GM19372 (cell line): Measurements from ENCODE around the gene SCNN1G.

Experiments
- ATAC-seq: cut with Tn5 transposase; IDR thresholded peaks from one replicate; pipeline ENCODE4 v1.9.1; 2021; ENCODE audit warnings: mild to moderate bottlenecking, low read depth, moderate library complexity; ENCODE audit not compliant: unreplicated experiment

SCNN1G gene

DNA sequence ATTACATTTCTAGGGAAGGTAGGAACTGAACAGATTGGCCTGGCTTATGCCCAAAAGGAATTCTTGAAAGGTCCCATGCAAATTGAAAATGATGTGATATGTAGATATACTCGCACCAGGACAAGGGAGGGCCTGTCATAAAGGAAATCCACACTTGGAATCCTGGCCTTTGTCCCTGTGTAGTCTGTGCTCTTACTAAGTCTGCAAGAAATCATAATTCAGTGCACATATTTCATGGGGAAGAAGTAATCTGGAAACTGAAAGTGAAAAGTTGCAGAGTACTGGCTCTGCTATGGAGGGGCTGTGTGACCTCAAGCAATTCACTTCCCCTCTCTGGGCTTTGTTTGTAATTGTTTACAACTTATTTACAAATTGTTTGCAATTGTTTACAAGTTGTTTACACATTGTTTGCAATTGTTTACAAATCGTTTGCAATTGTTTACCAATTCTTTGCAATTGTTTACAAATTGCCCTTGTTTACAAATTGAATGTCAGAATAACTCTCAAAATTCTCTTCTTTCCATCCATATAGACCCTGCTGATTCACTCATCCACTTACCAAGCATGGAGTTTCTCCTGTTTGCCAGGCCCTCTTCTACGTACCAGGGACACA, 12.9 kb downstream of the SCNN1G start:
- no peak for ATAC-seq

DNA sequence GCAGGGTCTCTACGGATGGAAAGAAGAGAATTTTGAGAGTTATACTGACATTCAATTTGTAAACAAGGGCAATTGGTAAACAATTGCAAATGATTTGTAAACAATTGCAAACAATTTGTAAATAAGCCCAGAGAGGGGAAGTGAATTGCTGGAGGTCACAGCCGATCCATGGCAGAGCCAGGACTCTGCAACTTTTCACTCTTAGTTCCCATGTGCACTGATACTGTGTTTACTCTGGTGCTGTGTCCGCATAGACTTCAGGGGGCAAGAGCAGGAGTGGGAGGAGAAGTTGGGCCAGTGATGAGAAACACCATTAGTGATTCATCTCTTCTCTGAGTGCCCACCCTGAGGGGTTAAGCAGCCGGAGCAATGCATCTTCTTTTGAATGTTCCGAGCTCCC, 14.0 kb downstream of the SCNN1G start:
- ATAC-seq = no peak

DNA sequence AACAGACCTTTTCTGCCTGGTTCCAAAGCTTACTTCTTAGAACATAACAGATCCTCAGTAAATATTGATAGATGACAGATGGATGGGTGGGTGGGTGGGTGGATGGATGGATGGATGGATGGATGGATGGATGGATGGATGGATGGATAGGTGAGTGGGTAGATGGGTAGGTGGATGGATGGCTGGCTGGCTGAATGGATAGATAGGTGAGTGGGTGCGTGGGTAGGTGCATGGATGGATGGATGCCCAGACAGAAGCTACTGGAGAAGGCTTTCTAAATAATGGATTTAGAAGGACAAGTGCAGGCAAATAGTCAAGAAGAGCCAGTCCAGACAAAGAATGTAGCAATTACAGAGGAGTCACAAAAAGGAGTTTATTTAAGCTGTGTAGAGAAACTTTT, 19.6 kb downstream of the SCNN1G start:
- no peak for ATAC-seq

DNA sequence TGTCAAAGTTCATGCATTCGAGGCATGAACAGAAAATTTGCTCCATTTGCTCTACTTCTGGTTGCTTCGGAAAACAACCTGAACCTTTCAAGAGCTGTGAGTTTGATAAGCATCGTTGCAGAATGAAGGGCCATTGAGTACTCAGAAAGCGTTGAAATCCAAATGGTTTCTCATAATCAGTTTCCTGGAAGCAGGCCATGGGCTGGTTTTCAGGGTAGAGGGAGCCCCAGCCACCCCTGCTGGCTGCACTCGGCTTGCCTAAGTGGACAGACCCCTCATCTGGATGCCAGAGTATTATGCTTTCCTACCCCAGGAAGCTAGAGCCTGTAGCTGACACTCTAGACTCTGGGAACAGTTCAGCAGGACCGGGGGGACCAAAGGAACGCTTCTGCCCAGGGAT, 24.4 kb downstream of the SCNN1G start:
- no peak for ATAC-seq

DNA sequence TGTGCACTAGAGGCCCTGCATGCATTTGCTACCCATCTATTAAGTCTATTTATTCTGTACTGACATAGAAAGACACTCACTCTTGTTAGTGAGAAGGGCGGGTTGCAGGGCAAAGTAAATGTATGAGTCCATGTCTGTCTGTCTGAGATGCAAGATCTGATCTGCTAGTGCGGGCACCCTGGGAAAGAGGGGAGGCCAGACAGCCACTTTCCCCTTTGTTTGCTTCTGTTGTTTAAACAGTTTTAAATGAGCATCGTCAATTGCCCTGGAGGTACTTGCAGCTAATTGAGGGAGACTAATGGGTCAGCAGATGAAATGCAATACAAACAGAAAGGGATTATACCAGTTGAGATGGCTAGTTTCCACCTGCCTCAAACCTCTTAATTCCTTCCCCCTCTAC, 24.9 kb downstream of the SCNN1G start:
- ATAC-seq = no peak

DNA sequence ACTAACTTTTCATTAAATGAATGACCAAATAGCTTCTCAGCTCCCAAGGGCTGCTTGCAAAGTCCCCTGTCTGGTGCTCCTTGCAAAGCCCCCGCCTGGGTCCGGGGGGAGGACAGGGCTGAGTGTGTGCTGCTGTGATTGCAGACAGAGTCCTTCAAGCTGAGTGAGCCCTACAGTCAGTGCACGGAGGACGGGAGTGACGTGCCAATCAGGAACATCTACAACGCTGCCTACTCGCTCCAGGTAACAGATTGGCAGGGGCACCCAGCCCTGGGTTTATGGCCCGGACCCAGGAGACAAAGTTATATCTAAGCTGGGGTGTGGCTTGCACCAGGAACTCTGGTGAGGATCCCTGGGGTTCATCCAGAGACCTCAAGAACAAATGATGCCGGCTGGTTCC, 27.1 kb downstream of the SCNN1G start:
- no peak for ATAC-seq

DNA sequence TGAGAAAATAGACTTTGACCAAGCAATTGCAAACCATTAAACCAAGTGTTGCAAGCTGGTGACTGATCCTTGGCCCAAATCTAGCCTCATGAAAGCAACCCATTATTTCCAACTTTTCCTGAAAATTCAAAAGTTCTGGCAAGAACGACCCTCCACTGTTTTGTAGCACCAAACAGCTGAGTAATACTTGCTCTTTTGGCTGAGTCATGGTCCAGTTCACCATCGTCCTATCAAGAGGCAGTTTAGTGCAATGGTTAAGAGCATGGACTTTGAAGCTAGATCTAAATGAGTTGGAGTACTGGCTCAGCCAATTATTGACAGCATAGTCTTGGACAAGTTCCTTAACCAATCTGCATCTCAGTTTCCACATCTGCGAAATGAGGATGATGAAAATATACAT, 31.3 kb downstream of the SCNN1G start:
- ATAC-seq = no peak

DNA sequence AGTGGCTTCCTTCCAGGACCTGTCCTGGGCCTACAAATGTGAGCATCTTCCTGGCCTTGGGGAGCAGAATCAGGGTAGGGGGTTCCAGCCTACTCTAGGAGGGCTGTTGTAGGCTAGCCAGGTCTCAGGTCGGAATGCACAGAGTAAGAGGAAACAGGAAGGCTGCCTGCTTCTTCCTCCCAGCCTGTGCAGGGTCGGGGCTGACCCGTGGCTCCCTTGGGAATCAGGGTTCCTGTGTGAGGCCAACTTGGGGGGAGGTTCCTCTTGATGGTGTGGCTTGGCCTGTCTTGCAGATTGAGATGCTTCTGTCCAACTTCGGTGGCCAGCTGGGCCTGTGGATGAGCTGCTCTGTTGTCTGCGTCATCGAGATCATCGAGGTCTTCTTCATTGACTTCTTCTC, 32.3 kb downstream of the SCNN1G start:
- no peak for ATAC-seq

DNA sequence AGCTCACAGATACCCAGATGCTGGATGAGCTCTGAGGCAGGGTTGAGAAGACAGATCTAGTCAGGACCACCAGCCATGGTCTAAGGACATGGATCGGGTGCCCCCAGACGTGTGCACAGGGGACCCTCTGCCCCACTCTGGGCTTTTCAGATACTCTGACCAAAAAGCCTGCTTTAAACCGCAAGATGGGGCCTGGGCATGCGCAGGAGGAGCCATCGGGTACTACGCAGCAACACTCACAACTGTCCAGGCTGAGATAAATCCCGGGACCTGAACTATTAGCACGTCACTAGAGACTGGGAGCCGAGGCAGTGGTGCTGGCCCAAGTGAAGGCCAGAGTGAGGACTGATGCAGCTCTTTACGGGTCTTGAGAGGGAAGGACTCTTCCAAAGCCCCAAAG, 32.9 kb downstream of the SCNN1G start:
- no peak for ATAC-seq

DNA sequence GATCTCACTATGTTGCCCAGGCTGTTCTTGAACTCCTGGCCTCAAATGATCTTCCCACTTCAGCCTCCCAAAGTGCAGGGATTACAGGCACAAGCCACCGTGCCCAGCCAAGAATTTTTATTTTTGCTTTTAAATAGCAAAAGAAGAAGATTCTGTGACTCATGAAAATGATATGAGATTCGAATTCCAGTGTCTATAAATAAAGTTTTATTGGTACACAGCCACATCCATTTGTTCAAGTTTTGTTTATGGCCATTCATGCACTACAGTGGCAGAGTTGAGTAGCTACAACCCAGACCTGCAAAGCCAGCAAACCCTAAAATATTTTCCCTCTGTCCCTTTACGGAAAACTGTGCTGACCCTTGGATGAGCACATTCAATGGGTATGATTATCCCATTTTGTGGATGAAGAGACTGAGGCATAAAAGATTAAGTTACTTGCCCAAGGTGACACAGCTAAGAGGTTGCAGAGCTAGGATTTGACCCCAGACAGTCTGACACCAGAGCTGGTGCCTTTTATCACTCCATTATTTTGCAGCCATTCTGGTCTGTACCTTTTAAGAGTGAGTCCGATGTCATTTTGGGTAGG, 34.2 kb downstream of the SCNN1G start:
- no peak for ATAC-seq

DNA sequence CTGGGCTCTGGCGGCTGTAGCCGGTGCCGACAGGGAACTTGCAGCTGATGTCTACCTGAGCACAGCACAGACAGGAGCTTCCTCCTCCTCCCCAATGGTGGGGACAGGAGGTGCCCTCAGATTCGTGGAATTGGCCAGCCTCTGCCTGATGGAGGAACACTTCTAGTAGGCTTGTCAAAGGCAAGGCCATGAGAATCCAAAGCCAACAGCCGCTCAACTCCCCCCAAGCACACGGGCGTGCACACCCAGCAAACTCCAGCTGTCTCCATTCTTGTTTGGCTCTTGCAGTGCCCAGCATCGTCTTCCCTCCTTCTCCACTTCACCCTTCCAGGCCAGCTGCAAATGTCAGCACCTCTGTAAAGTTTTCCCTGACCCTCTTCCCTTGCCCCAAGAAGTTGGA, 35.1 kb downstream of the SCNN1G start:
- no peak for ATAC-seq

DNA sequence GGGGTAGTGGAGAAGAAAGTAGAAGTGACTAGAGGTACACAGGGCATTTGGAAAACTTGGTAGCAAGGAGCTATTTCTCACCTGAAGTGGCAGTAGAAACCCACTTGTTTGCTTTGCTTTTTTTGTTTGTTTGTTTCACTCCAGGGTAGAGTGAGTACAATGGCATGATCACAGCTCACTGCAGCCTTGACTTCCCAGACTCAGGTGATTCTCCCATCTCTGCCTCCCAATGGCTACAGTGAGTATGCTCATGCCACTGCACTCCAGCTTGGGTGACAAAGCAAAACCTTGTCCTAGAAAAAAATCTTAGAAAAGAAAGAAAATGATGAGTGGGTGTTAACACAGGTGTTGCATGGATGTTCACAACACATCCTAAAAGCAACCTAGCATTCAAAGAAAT, 40.4 kb downstream of the SCNN1G start:
- ATAC-seq = no peak

DNA sequence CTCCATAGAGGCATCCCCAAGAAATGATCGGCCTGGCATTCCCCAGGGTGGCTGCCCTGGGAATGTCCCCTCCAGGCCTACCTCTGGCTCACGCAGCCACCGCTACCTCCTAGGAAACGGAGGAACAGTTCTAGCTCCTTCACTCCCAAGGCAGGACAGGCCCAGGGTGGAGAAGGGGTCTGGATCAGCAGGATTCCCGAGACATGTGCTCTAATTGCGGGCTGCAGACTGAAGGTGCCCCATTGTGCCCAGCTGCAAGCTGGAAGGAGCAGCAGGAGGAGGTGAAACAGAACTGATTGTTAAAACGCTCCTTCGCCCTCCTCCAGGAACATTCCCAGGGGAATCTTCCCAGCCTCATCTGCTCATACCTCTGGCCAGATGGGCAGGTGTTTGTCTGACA, 40.8 kb downstream of the SCNN1G start:
- ATAC-seq = no peak

DNA sequence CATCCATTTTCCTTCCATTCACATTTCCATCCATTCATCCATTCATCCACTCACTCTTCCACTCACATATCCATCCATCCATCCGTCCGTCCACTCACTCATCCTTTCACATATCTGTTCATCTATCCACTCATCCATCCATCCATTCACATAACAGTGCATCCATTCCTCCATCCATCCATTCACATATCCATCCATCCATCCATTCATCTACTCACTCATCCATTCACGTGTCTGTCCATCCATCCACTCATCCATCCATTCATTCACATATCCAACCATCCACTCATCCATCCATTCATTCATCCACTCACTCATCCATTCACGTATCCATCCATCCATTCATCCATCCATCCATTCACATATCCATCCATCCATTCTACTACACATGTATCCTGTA, 42.6 kb downstream of the SCNN1G start:
- no peak for ATAC-seq

DNA sequence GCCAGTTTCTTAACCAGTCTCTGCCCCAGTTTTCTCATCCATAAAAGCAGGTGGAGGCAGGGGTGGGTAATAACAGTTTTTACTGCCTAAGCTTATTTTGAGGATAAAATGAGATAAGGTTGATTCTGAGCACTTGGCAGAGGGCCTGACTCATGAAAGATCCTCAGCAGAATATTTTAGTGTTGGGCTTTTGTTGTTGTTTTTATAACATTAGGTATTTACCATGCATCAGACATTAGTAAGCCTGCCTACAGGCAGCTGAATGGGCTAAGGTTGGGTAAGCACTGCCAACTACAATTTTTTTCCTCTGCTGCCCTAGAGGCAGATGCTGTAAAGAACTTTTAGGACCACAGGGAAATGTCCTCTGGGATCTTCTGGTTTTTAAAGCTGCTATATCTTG, 43.1 kb downstream of the SCNN1G start:
- no peak for ATAC-seq

DNA sequence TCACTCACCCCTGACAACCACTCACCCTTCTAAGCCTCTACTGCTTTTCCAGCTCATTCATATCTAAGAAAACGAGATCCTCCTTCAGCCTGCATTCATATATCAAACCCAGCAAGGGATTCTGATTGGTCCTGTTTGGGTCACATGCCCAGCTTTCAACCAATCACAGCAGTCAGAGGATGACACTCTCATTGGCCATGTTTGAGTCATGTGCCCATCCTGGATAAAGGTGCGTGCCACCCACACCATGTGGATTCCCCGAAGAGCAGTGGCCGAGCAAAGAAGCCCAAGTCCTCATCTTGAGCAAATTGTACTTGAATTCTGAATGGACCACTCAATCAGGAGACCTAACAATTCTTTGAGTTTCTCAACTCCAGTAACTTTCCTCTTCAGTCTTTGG, 45.0 kb downstream of the SCNN1G start:
- ATAC-seq = no peak

DNA sequence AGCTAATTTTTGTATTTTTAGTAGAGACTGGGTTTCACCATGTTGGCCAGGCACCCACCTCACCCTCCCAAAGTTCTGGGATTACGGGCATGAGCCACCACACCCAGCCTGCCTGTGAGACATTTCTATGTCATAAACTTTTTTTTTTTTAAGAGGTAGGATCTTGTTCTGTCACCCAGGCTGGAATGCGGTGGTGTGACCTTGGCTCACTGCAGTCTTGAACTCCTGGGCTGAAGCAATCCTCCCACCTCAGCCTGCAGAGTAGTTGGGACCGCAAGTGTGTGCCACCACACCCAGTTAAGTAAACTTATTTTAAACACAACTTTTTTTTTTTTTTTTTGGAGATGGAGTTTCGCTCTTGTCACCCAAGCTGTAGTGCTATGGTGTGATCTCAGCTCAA, 47.2 kb downstream of the SCNN1G start:
- no peak for ATAC-seq

DNA sequence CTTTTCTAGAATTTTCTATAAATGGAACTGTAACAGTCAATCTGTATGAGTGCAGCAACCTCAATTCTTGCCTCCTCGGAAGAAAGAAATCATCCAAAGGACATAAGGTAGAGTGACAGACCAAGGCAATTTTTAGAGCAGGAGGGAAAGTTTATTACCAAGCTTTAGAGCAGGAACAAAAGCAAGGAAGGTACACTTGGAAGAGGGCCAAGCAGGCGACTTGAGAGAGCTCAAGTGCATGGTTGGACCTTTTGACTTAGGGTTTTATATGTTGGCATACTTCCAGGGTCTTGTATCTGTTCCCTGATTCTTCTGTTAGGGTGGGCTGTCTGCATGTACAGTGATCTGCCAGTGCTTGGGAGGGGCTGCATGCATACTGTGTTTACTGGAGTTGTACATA, 50.3 kb downstream of the SCNN1G start:
- no peak for ATAC-seq

DNA sequence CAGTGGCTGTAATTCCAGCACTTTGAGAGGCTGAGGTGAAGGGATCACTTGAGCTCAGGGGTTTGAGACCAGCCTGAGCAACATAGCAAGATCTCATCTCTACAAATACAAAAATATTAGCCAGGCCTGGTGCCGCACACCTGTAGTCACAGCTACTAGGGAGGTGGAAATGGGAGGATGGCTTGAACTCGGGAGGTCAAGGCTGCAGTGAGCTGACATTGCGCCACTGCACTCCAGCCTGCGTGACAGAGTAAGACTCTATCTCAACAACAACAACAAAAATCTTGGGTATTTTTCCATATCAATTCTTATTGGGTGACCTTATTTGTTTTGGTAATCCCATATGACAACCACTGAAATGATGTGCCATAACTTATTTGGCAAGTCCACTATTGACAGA, 52.6 kb downstream of the SCNN1G start:
- no peak for ATAC-seq

DNA sequence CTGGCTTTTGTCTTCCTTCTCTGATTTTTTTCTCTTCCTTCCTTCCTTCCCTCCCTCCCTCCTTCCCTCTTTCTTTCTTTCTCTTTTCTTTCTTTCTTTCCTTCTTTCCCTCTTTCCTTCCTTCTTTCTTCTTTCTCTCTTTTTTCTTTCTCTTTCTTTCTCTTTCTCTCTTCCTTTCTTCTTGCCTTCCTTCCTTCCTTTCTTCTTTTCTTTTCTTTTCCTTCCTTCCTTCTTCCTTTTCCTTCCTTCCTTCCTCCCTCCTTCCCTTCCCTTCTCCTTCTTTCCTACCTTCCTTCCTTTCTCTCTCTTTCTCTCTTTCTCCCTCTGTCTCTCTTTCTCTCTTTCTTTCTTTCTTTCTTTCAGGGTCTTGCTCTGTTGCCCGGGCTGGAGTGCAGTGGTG, 54.4 kb downstream of the SCNN1G start:
- ATAC-seq = no peak

DNA sequence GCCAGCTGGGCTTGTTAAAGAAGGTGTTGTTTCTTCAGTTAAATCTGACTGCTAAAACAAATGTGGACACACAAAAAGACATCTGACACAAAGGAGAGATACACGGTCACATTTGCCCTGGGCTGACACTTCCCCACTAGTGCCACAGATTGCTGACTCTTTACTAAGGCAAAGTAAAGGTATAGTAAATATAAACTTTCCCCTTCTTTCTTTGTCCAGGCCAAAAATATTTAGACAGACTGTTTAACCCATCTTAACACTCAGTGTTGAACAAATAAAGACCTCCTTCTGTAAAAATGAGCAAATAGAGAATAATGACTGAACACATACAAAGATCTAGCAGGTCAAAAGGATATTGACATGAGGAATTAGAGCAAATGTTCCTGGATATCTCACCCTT, 58.4 kb downstream of the SCNN1G start:
- ATAC-seq = no peak

DNA sequence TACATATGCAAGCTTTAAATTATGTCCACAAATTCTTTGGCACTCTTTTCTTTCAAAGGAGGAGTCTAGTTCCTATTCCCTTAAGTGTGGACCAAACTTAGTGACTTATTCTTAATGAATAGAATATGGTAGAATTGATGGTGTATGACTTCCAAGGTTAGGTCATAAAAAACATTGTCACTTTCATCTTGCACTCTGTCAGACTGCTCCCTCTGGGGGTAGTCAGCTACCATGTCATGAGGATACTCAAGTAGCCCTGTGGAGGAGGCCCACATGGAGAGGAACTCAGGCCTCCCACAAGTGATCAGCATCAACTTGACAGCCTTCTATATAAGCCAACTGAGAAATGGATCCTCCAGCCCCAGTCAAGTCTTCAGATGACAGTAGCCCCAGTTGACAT, 61.6 kb downstream of the SCNN1G start:
- no peak for ATAC-seq

DNA sequence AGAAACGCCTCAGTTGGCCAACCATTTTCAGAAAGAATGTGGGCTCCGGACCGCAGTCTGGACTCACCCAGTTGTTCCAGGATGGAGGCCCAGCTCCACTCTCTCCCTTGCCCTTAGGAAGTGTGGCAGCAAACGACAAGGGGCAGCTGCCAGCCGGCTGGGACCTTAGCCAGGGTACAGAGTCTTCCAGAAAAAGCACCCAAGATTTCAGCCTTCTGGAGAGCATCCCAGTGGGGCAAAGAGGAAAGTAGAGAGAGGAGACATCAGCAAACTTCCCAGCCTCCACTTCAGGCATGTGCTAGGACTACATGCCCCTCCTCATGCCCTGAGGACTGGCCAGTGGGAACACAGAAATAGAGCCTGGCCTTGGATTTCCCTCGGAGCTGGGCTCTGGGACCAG, 62.7 kb downstream of the SCNN1G start:
- ATAC-seq = no peak
